Measurements from ENCODE around the gene RBCK1.

The RBCK1 gene

DNA sequence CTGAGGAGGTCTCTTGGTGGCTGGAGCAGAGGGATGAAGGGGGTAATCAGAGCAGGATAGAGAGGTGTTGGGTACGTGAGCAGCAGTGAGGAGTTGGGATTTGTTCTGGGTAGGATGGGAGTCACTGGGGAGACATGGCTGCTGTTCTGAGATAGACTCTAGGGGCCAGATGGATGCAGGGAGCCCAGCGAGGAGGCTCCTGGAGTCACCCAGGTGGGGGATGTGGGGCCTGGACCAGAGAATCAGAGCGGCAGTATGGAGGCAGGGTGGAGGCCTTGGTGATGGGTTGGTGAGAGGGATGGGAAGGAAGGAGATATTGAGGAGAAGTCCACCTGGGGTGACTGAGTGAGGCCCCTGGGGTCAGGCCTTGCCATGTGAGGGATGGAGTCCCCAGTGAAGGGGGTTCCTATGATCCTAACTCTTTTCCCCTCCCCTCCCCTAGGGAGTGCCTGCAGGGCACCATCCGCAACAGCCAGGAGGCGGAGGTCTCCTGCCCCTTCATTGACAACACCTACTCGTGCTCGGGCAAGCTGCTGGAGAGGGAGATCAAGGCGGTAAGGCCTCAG is 13.7 kb downstream of the RBCK1 start:
- no peaks in the 10 kb centered on the region for H3K9me3 ChIP-seq (ENCODE audit: insufficient read depth, low read depth, low read length)
- no peaks in the 10 kb centered on the region for H3K79me2 ChIP-seq (ENCODE audit: insufficient read depth, low read length)
- peaks cover 4% of the 10 kb centered on the region; the same call in 1 of the 2 replicates for H3K36me3 ChIP-seq (ENCODE audit: insufficient read depth, low read length)
- H3K27me3 ChIP-seq (ENCODE audit: insufficient read depth, low read length, poor library complexity, severe bottlenecking) = no peaks in the 10 kb centered on the region
- H3K4me1 ChIP-seq (ENCODE audit: insufficient read depth, low read length, poor library complexity, severe bottlenecking) = peaks cover 4% of the 10 kb centered on the region
- no peak for TF ChIP-seq EZH2phosphoT487 (IDR thresholded peaks at IDR 0.05; ENCODE audit: borderline replicate concordance)
- TF ChIP-seq, protein P1, sequence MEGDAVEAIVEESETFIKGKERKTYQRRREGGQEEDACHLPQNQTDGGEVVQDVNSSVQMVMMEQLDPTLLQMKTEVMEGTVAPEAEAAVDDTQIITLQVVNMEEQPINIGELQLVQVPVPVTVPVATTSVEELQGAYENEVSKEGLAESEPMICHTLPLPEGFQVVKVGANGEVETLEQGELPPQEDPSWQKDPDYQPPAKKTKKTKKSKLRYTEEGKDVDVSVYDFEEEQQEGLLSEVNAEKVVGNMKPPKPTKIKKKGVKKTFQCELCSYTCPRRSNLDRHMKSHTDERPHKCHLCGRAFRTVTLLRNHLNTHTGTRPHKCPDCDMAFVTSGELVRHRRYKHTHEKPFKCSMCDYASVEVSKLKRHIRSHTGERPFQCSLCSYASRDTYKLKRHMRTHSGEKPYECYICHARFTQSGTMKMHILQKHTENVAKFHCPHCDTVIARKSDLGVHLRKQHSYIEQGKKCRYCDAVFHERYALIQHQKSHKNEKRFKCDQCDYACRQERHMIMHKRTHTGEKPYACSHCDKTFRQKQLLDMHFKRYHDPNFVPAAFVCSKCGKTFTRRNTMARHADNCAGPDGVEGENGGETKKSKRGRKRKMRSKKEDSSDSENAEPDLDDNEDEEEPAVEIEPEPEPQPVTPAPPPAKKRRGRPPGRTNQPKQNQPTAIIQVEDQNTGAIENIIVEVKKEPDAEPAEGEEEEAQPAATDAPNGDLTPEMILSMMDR (conservative IDR thresholded peaks at IDR 0.05; ENCODE audit: low read length) = no peak
- H3F3A ChIP-seq (ENCODE audit: low read depth) = no peaks in the 10 kb centered on the region
- H3K9ac ChIP-seq (ENCODE audit: low read depth, low read length, poor library complexity, severe bottlenecking) = no peak overlapping the region
- H4K20me1 ChIP-seq (ENCODE audit: insufficient read depth, low read length, poor library complexity, severe bottlenecking) = no peaks in the 10 kb centered on the region
- no peak overlapping the region for H2AFZ ChIP-seq (ENCODE audit: low read length)
- no peaks in the 10 kb centered on the region for H3K9me2 ChIP-seq (replicated peaks; ENCODE audit: low read depth, low read length)
- no peak overlapping the region for H3K4me2 ChIP-seq (ENCODE audit: low read depth, low read length, poor library complexity, severe bottlenecking)
- H3K4me3 ChIP-seq (ENCODE audit: low read length, poor library complexity, severe bottlenecking) = no peak overlapping the region

DNA sequence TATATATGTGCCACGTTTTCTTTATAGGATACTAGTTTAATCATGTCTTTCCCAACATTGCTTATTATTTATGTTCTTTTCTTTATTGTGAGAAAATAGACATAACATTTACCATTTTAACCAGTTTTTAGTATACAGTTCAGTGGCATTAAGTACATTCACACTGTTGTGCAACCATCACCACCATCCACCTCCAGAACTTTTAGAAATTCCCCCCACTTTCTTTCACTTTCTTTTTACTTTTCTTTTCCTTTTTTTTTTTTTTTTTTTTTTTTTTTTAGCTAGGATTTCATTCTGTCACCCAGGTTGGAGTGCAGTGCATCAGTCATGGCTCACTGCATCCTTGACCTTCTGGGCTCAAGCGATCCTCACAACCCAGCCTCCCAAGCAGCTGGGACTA is 18.5 kb downstream of the RBCK1 start:
- Histone ChIP-seq H3K9ac (ENCODE audit: low read depth, low read length, poor library complexity, severe bottlenecking) (no peak overlapping the region), H3K27me3 (ENCODE audit: insufficient read depth, low read length, poor library complexity, severe bottlenecking) (no peaks in the 10 kb centered on the region), H3K79me2 (ENCODE audit: insufficient read depth, low read length) (no peaks in the 10 kb centered on the region), H3F3A (ENCODE audit: low read depth) (no peaks in the 10 kb centered on the region), H3K9me2 (replicated peaks; ENCODE audit: low read depth, low read length) (no peaks in the 10 kb centered on the region), H4K20me1 (ENCODE audit: insufficient read depth, low read length, poor library complexity, severe bottlenecking) (no peaks in the 10 kb centered on the region), H2AFZ (ENCODE audit: low read length) (no peak overlapping the region), H3K4me3 (ENCODE audit: low read length, poor library complexity, severe bottlenecking) (no peak overlapping the region), H3K9me3 (ENCODE audit: insufficient read depth, low read depth, low read length) (no peaks in the 10 kb centered on the region), H3K4me2 (ENCODE audit: low read depth, low read length, poor library complexity, severe bottlenecking) (no peak overlapping the region), H3K36me3 (ENCODE audit: insufficient read depth, low read length) (peaks cover 11% of the 10 kb centered on the region; the same call in 1 of the 2 replicates), H3K4me1 (ENCODE audit: insufficient read depth, low read length, poor library complexity, severe bottlenecking) (peaks cover 5% of the 10 kb centered on the region)
- TF ChIP-seq, protein P1 (conservative IDR thresholded peaks at IDR 0.05; ENCODE audit: low read length) = no peak
- no peak for TF ChIP-seq EZH2phosphoT487 (IDR thresholded peaks at IDR 0.05; ENCODE audit: borderline replicate concordance)

DNA sequence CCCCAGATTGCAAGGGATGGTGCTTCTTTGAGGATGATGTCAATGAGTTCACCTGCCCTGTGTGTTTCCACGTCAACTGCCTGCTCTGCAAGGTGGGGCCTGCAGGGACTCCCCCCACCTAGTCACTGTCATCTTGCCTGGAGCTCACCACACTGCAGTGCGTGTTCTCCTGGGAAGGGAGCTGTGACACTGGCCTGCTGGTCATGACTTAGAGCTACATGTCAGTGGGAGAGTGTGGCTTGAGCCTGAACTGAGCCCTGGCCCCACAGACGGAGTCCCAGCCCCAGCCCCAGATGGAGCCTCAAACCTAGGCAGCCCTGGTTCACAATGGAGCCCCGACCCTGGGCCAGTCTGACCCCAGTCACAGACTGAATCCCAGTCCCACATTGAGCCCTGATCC is 19.3 kb downstream of the RBCK1 start:
- Histone ChIP-seq H3K4me2 (ENCODE audit: low read depth, low read length, poor library complexity, severe bottlenecking) (no peak overlapping the region), H3K4me1 (ENCODE audit: insufficient read depth, low read length, poor library complexity, severe bottlenecking) (peaks cover 8% of the 10 kb centered on the region), H2AFZ (ENCODE audit: low read length) (no peak overlapping the region), H3K27me3 (ENCODE audit: insufficient read depth, low read length, poor library complexity, severe bottlenecking) (no peaks in the 10 kb centered on the region), H3K9me3 (ENCODE audit: insufficient read depth, low read depth, low read length) (no peaks in the 10 kb centered on the region), H3K79me2 (ENCODE audit: insufficient read depth, low read length) (no peaks in the 10 kb centered on the region), H4K20me1 (ENCODE audit: insufficient read depth, low read length, poor library complexity, severe bottlenecking) (no peaks in the 10 kb centered on the region), H3K9ac (ENCODE audit: low read depth, low read length, poor library complexity, severe bottlenecking) (no peak overlapping the region), H3K36me3 (ENCODE audit: insufficient read depth, low read length) (peaks cover 14% of the 10 kb centered on the region; the same call in 1 of the 2 replicates), H3K4me3 (ENCODE audit: low read length, poor library complexity, severe bottlenecking) (no peak overlapping the region), H3F3A (ENCODE audit: low read depth) (no peaks in the 10 kb centered on the region), H3K9me2 (replicated peaks; ENCODE audit: low read depth, low read length) (no peaks in the 10 kb centered on the region)
- TF ChIP-seq EZH2phosphoT487 (IDR thresholded peaks at IDR 0.05; ENCODE audit: borderline replicate concordance) = no peak
- TF ChIP-seq, protein P1 (conservative IDR thresholded peaks at IDR 0.05; ENCODE audit: low read length) = no peak
